DOHH2 (cell line): ENCODE measurements around the gene PTK7.
A peak's percentile ranks its signal among the peaks of the same experiment; 100 is the strongest.
"Not testable (repeated sequence)": the region's sequence is repeated elsewhere in the genome, so short reads cannot be mapped to it uniquely, and the experiment has no call there.

Experiments used
- H3F3A ChIP-seq: fragments of 200-600 bp; sonication (generic), shearing (Covaris generic); 2 replicates; pipeline ENCODE4 v1.6.0; 2016; ENCODE audit warnings: antibody characterized with exemption, mild to moderate bottlenecking; ENCODE audit not compliant: control insufficient read depth, insufficient read depth
- H3K27ac ChIP-seq: fragments of 200-600 bp; sonication (generic); 2 replicates; pipeline ENCODE4 v1.5.1; 2014; ENCODE audit warnings: low read depth, mild to moderate bottlenecking, low read length, moderate library complexity
- H3K27me3 ChIP-seq: fragments of 200-600 bp; sonication (generic); 2 replicates; pipeline ENCODE4 v1.6.1; 2014; ENCODE audit warnings: mild to moderate bottlenecking, low read length, mixed read lengths; ENCODE audit not compliant: control insufficient read depth
- H3K36me3 ChIP-seq: fragments of 200-600 bp; sonication (generic); 2 replicates; pipeline ENCODE4 v1.6.1; 2014; ENCODE audit warnings: mild to moderate bottlenecking, low read length, moderate library complexity, mixed read lengths; ENCODE audit not compliant: control insufficient read depth
- H3K4me1 ChIP-seq: fragments of 200-600 bp; sonication (generic); 2 replicates; pipeline ENCODE4 v1.6.1; 2014; ENCODE audit warnings: mild to moderate bottlenecking, low read length, mixed read lengths; ENCODE audit not compliant: control insufficient read depth
- H3K4me2 ChIP-seq: fragments of 200-600 bp; sonication (generic); 2 replicates; pipeline ENCODE4 v1.6.0; 2014; ENCODE audit warnings: mild to moderate bottlenecking, low read length, moderate library complexity
- H3K4me3 ChIP-seq: fragments of 200-600 bp; sonication (generic); 2 replicates; pipeline ENCODE4 v1.5.1; 2014; ENCODE audit warnings: mild to moderate bottlenecking, low read length, mixed read lengths
- H3K79me2 ChIP-seq: fragments of 200-600 bp; sonication (generic); 2 replicates; pipeline ENCODE4 v1.6.1; 2014; ENCODE audit warnings: mild to moderate bottlenecking, low read length, mixed read lengths; ENCODE audit not compliant: control insufficient read depth
- H3K9me2 ChIP-seq: fragments of 200-600 bp; sonication (generic); replicated peaks from 2 replicates; pipeline ENCODE4 v1.6.1; 2014; ENCODE audit warnings: mild to moderate bottlenecking, low read length, mixed read lengths; ENCODE audit not compliant: control insufficient read depth
- H3K9me3 ChIP-seq: fragments of 200-600 bp; sonication (generic); 2 replicates; pipeline ENCODE4 v1.6.1; 2014; ENCODE audit warnings: antibody characterized with exemption, low read length, mixed read lengths; ENCODE audit not compliant: control insufficient read depth, insufficient read depth
- H4K20me1 ChIP-seq: fragments of 200-600 bp; sonication (generic); 2 replicates; pipeline ENCODE4 v1.6.0; 2014; ENCODE audit warnings: low read depth, mild to moderate bottlenecking, antibody characterized with exemption, low read length, moderate library complexity; ENCODE audit not compliant: control insufficient read depth, insufficient read depth
- EZH2phosphoT487 ChIP-seq: fragments of 200-600 bp; sonication (generic); IDR thresholded peaks from 2 replicates; pipeline ENCODE4 v1.6.1; 2017; ENCODE audit warnings: borderline replicate concordance, mild to moderate bottlenecking, antibody characterized with exemption, low read length, moderate library complexity, mixed read lengths
- TF ChIP-seq, protein P1 (sequence below): fragments of 200-600 bp; sonication (generic); IDR thresholded peaks from one replicate; pipeline ENCODE4 v1.5.1; 2014; ENCODE audit warnings: antibody characterized with exemption, mild to moderate bottlenecking, low read depth, low read length; ENCODE audit not compliant: poor library complexity, severe bottlenecking

The PTK7 gene

DNA sequence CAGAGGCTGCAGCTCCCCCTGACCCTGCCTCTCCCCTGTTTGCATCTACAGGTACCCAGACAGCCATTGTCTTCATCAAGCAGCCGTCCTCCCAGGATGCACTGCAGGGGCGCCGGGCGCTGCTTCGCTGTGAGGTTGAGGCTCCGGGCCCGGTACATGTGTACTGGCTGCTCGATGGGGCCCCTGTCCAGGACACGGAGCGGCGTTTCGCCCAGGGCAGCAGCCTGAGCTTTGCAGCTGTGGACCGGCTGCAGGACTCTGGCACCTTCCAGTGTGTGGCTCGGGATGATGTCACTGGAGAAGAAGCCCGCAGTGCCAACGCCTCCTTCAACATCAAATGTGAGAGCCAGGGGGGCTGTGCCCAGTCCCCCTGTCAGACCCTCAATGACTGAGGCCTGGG, 52.8 kb downstream of the PTK7 start:
- Histone ChIP-seq H3K4me3 (no peak overlapping the region), H3K9me3 (no peaks in the 10 kb centered on the region), H3K9me2 (no peaks in the 10 kb centered on the region), H4K20me1 (no peaks in the 10 kb centered on the region), H3K4me1 (no peaks in the 10 kb centered on the region), H3K4me2 (no peak overlapping the region), H3K79me2 (no peaks in the 10 kb centered on the region), H3K36me3 (no peaks in the 10 kb centered on the region), H3F3A (no peaks in the 10 kb centered on the region), H3K27ac (no peak overlapping the region), H3K27me3 (no peaks in the 10 kb centered on the region)
- TF ChIP-seq, protein P1, sequence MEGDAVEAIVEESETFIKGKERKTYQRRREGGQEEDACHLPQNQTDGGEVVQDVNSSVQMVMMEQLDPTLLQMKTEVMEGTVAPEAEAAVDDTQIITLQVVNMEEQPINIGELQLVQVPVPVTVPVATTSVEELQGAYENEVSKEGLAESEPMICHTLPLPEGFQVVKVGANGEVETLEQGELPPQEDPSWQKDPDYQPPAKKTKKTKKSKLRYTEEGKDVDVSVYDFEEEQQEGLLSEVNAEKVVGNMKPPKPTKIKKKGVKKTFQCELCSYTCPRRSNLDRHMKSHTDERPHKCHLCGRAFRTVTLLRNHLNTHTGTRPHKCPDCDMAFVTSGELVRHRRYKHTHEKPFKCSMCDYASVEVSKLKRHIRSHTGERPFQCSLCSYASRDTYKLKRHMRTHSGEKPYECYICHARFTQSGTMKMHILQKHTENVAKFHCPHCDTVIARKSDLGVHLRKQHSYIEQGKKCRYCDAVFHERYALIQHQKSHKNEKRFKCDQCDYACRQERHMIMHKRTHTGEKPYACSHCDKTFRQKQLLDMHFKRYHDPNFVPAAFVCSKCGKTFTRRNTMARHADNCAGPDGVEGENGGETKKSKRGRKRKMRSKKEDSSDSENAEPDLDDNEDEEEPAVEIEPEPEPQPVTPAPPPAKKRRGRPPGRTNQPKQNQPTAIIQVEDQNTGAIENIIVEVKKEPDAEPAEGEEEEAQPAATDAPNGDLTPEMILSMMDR, result no peak
- no peak for TF ChIP-seq EZH2phosphoT487

DNA sequence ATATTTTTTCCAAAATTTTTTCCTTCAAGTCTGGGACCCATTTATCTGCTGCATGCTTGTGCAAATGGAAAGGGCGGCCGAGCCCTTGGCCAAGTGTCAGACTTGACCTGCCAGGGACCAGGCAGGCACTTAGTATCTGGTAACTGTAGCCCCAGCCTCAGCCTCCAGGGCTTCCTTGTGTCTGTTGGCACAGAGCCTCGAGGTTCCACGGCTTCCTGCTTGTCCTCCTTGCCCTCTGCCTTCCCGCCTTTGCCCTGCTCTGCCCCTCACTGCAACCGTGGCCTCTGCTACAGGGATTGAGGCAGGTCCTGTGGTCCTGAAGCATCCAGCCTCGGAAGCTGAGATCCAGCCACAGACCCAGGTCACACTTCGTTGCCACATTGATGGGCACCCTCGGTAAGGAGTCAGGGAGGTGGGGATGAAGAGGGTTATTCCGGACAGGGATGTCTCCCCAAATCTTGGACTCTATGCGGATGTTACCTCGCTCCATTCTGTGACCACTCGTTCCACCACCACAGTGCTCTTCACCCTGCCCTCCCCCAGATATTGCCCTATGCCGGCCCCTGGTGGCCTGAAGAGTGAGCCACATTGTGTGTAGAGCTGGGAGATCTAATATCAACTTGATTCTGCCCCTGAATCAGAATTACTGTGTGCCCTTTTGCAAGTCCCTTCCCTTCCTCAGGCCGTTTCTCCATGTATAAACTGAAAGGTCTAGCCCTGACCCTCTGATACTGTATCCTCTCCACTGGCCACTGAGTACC, 53.5 kb downstream of the PTK7 start:
- Histone ChIP-seq H3K4me3 (no peak overlapping the region), H3K36me3 (no peaks in the 10 kb centered on the region), H3F3A (no peaks in the 10 kb centered on the region), H3K79me2 (no peaks in the 10 kb centered on the region), H4K20me1 (no peaks in the 10 kb centered on the region), H3K9me3 (no peaks in the 10 kb centered on the region), H3K9me2 (no peaks in the 10 kb centered on the region), H3K27ac (no peak overlapping the region), H3K4me2 (no peak overlapping the region), H3K27me3 (no peaks in the 10 kb centered on the region), H3K4me1 (no peaks in the 10 kb centered on the region)
- TF ChIP-seq, protein P1, result peak; percentile 50
- TF ChIP-seq EZH2phosphoT487, result no peak

DNA sequence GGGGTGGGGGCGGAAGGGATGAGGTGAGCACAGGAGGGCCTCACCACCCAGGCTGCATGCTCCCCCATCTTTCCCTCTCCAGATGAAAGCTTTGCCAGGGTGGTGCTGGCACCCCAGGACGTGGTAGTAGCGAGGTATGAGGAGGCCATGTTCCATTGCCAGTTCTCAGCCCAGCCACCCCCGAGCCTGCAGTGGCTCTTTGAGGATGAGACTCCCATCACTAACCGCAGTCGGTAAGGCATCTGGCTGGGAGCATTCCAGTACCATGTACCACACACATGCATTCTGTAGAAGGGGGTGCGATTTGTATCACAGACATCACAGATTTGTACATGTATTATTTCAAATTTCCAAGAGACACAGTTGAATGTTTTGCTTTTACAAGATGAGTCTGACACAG, 54.3 kb downstream of the PTK7 start:
- no peaks in the 10 kb centered on the region for H3K27me3 ChIP-seq
- no peaks in the 10 kb centered on the region for H3K36me3 ChIP-seq
- H3K4me2 ChIP-seq, result no peak overlapping the region
- no peaks in the 10 kb centered on the region for H3F3A ChIP-seq
- H3K4me1 ChIP-seq, result no peaks in the 10 kb centered on the region
- no peak overlapping the region for H3K4me3 ChIP-seq
- H3K9me2 ChIP-seq, result no peaks in the 10 kb centered on the region
- no peaks in the 10 kb centered on the region for H4K20me1 ChIP-seq
- no peaks in the 10 kb centered on the region for H3K9me3 ChIP-seq
- no peak for TF ChIP-seq EZH2phosphoT487
- TF ChIP-seq, protein P1, result no peak
- H3K27ac ChIP-seq, result no peak overlapping the region
- no peaks in the 10 kb centered on the region for H3K79me2 ChIP-seq

- not testable (repeated sequence) for H3F3A ChIP-seq, H3K4me2 ChIP-seq, H3K36me3 ChIP-seq, H3K79me2 ChIP-seq, H3K27ac ChIP-seq, H3K27me3 ChIP-seq, H3K4me3 ChIP-seq, H3K9me2 ChIP-seq, H4K20me1 ChIP-seq, H3K9me3 ChIP-seq, H3K4me1 ChIP-seq
Observed at GRCh38 chr6:43131379-43131778, 55.3 kb downstream of the PTK7 start.
